GM10248 (cell line): ENCODE data around the gene CDHR3.

ENCODE experiments used
- CTCF ChIA-PET: fragments of 300-600 bp; sonication (Branson Sonifier 250); formaldehyde crosslinking; extraction: SDS; loops from one replicate; lab custom pipeline; 2021; ENCODE audit warnings: antibody characterized with exemption; lab: Yijun Ruan, JAX
- POLR2A ChIA-PET: fragments of 350-650 bp; sonication (Branson Sonifier 250); formaldehyde crosslinking; extraction: SDS; loops from one replicate; lab custom pipeline; 2020; ENCODE audit warnings: antibody characterized with exemption; lab: Yijun Ruan, JAX
- DNase-seq: peaks from one replicate; pipeline ENCODE4 v3.0.0; 2012; ENCODE audit errors: extremely low spot score
- CTCF ChIP-seq: IDR thresholded peaks from 2 replicates; pipeline ENCODE4 v1.5.1; 2012; ENCODE audit warnings: mild to moderate bottlenecking, low read depth; ENCODE audit errors: extremely low read depth, missing control alignments, control extremely low read depth

The CDHR3 gene

GRCh38 chr7:106019470-106019820 lies 56.4 kb downstream of the CDHR3 start:
- ChIA-PET CTCF (interaction anchor here (1.3 to 2.2 kb wide), 3 partner anchors 10 to 23 kb away, joined by 5 to 8 read pairs (median 6); no protein-coding TSS in a partner anchor), POLR2A (no interaction called here)
- no peak for DNase-seq
- no peak for TF ChIP-seq CTCF

GRCh38 chr7:106021151-106022067 lies 58.3 kb downstream of the CDHR3 start:
- no peak for DNase-seq
- no peak for TF ChIP-seq CTCF
- CTCF ChIA-PET: interaction anchor here (0.9 to 2.2 kb wide), 5 partner anchors 8 to 15 kb away, joined by 3 to 8 read pairs (median 4); no protein-coding TSS in a partner anchor
- POLR2A ChIA-PET: no interaction called here

- DNase-seq: no peak
- CTCF ChIA-PET: interaction anchor here (1.2 kb wide), 1 partner anchor 9 kb away, joined by 3 read pairs; no protein-coding TSS in a partner anchor
- POLR2A ChIA-PET: no interaction called here
- TF ChIP-seq CTCF: no peak
These were observed 59.2 kb downstream of the CDHR3 start for GRCh38 chr7:106022193-106022821.

GRCh38 chr7:106023369-106024322 lies 60.6 kb downstream of the CDHR3 start:
- ChIA-PET CTCF (interaction anchor here (1.1 to 3.5 kb wide), 5 partner anchors 13 to 153 kb away, joined by 3 to 23 read pairs (median 6); no protein-coding TSS in a partner anchor), POLR2A (no interaction called here)
- no peak for DNase-seq
- TF ChIP-seq CTCF: no peak

GRCh38 chr7:106026101-106026500 lies 63.0 kb downstream of the CDHR3 start:
- TF ChIP-seq CTCF: no peak
- no peak for DNase-seq
- CTCF ChIA-PET: interaction anchor here (1.5 to 3.5 kb wide), 4 partner anchors 11 to 128 kb away, joined by 6 to 23 read pairs (median 8); no protein-coding TSS in a partner anchor
- POLR2A ChIA-PET: no interaction called here

GRCh38 chr7:106029451-106029850 lies 66.4 kb downstream of the CDHR3 start:
- TF ChIP-seq CTCF: no peak
- DNase-seq: no peak
- ChIA-PET POLR2A (no interaction called here), CTCF (interaction anchor here (1.8 to 4.8 kb wide), 3 partner anchors 10 to 21 kb away, joined by 7 to 35 read pairs (median 8); no protein-coding TSS in a partner anchor)
